Inferior parietal cortex (tissue), 1 donor: ENCODE data around the gene BRS3.
A peak's percentile ranks its signal among the peaks of the same experiment; 100 is the strongest.
"Not testable (repeated sequence)": the region's sequence is repeated elsewhere in the genome, so short reads cannot be mapped to it uniquely, and the experiment has no call there.

ENCODE experiments used
- DNase-seq: peaks from one replicate; pipeline ENCODE4 v3.0.0-alpha.2; 2016; ENCODE audit errors: extremely low spot score

Gene BRS3

DNA sequence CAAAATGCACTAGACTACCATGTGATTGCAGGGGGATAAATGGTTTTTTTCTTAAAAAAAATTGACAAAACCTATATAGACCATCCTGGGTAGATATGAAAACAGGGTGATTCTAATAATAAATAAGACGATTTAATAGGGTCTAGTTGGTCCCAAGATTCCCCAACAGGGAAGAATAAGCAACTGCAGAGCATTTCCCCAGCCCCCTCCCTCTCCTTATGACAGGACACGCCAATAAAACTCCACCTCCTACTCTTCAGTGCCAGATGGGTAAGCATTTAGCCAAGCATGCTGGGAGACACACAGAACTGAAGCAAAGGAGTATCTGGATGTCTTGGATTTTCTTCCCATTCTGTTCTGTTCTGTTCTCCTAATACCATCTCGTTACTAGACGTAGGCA, at the start of gene BRS3:
TSS of gene BRS3 (plus strand) at position 301 of the 400 bp plus-strand sequence. CDS start 168 bp downstream, outside the sequence.
- no peak for DNase-seq

- no peak for DNase-seq
These were observed 49.6 kb upstream of the BRS3 start for GRCh38 chrX:136438192-136438591.

DNA sequence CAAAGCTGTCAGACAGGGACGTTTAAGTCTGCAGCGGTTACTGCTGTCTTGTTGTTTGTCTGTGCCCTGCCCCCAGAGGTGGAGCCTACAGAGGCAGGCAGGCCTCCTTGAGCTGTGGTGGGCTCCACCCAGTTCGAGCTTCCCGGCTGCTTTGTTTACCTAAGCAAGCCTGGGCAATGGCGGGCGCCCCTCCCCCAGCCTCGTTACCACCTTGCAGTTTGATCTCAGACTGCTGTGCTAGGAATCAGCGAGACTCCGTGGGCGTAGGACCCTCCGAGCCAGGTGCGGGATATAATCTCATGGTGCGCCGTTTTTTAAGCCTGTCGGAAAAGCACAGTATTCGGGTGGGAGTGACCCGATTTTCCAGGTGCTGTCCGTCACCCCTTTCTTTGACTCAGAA, 42.1 kb upstream of the BRS3 start:
- not testable (repeated sequence) for DNase-seq

DNA sequence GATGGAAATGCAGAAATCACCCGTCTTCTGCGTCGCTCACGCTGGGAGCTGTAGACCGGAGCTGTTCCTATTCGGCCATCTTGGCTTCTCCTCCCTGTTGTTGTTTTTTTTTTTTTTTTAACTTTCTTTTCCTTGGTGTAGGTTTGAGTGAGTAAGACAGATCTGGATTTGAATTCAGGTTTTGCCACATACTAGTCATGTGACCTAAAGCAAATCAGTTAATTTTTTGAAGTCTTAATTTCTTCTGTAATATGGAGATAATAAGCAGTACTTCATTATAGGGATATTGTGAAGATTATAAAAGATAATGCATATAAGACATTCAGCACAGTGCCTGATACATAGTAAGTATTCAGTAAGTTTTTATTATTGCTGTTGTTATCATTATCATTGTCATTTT, 41.5 kb upstream of the BRS3 start:
- no peak for DNase-seq

GRCh38 chrX:136447308-136447707, 40.4 kb upstream of the BRS3 start:
- DNase-seq = no peak

GRCh38 chrX:136447968-136448367, 39.8 kb upstream of the BRS3 start:
- DNase-seq = no peak

DNA sequence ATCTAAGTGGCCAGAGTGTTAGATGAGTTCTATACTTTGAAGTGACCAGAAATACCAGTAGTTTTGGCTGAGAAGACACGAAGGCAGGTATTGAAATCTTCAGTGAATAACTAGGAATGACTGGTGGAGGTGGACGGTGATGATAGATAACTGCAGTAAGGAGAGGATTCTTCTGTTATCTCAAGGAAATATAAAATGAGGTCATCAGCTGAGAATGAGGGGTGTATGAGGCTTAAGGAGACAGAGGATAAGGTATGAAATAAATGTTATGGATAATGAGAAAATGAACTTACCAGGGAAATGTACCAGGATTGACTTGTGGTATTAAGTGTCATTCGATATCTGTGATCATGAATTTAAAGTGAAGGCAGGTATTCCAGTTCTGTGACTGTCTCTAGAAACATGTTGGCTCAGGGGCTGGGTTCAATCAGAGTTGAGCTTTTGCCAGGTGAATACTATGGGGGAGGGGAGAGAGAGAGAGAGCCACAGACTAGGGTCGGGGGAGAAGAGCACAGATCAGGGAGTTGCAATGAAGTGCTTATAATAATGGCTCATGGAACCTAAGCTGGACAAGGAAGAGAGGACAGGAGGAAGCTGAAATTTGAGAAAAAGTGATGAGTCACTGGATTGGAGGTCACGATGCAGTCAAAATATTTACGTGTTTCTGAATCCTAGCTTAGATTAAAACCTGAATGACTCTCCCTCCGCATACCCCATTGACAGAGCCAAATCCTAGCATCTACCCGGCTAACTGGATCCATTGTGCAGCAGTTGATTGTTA, 37.5 kb upstream of the BRS3 start:
- DNase-seq = no peak

DNA sequence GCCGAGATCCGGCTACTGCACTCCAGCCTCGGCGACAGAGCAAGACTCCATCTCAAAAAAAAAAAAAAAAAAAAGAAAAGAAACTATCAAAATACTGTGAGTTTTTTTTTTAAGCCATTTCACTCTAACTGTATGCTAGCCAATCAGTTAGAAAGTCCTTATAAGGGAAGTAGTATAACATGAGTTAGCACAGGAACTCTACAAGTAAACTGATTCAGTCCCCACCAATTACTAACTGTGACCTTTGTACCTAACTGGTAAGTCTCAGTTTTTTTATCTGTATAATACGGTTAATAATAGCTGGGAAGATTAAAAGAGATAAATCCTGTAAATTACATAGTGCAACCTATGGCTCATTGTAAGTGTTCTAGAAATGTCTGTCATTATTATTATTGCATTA, 35.1 kb upstream of the BRS3 start:
- DNase-seq = no peak

GRCh38 chrX:136453114-136453513, 34.6 kb upstream of the BRS3 start:
- DNase-seq = no peak

- DNase-seq = no peak
These were observed 34.0 kb upstream of the BRS3 start for GRCh38 chrX:136453771-136454170.

DNA sequence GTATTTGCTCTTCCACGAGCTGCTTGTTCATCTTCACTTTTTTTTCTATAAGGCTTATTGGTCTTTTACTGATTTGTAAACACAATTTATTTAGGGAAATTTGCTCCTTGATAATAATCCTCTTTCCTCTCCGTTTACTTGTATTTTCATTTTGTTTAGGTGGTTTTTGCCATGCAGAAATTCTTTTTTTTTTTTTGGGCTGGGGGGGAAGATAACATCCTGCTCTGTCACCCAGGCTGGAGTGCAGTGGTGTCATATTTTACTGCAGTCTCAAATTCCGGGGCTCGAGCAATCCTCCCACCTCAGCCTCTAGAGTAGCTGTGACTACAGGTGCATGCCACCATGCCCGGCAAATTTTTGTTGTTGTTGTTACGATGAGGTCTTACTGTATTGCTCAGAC, 31.6 kb upstream of the BRS3 start:
- no peak for DNase-seq

DNA sequence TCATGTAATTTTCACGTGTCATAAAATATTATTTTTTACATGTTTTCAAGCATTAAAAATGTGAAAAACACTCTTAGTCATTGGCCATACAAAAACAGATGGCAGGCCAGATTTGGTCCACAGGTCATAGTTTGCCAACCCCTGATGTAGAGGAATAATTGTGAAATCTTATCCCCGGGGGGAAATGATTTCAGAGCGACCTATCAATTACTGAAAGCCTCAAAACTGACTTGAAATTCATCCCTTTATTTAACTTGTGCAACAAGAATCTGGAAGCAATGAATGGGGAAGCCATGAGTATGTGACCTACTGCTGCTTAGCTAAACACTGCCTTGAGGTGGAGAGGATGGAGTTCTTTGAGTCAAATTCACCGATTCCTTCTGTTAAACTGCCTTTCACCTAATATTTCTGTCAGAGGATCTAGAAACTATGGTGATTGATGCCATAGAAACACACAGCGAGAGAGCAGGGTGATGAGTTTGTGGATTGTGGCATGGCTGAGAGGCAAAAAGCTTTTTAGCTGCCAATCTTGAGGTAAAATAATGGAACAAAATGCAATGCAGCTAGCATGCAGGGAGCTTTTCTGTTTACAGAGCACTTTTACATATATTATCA, 30.3 kb upstream of the BRS3 start:
- DNase-seq = no peak

GRCh38 chrX:136464589-136464988, 23.2 kb upstream of the BRS3 start:
- DNase-seq = no peak

GRCh38 chrX:136467303-136467702, 20.4 kb upstream of the BRS3 start:
- no peak for DNase-seq

- DNase-seq = no peak
These were observed 19.2 kb upstream of the BRS3 start for GRCh38 chrX:136468391-136469103.

DNA sequence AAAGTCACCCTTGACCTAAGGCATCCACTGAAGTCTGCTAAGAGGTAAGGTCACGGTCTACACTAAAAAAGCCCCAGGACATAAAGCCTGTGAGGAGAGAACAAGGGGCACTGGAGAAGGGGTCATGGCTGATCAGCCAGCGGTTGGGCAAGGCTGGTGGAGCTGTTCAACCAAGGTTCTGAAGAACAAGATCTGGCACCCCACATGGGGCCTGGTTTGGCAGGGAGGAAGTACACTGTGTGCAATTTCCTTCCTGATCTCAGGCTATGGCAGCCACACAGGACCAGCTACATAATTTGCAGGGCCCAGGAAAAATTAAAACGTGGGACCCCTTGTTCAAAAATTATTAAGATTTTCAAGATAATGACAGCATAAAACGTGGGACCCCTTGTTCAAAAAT, 14.1 kb upstream of the BRS3 start:
- DNase-seq = no peak

- DNase-seq = peak; percentile 3
These were observed 12.5 kb upstream of the BRS3 start for GRCh38 chrX:136475236-136475635.

DNA sequence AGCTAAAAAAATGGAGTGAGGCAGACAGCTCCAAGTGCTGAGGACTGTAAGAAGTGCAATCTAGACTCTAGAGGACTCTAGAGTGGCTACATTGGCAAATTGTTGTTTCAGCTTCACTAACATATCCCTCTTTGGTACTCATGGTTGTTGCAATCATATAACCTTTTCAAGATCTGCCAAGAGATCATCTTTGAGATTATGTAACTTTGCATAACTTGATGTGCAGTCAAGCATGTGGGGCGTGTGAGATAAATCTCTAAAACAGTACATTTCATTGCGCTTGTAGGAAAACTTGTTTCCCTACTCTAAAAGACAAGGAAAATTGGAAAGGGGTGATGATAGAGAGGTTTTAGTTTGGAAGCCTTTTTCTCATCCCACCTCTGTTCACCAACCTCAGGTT, 11.2 kb upstream of the BRS3 start:
- DNase-seq = no peak

GRCh38 chrX:136477026-136477425, 10.7 kb upstream of the BRS3 start:
- no peak for DNase-seq

DNA sequence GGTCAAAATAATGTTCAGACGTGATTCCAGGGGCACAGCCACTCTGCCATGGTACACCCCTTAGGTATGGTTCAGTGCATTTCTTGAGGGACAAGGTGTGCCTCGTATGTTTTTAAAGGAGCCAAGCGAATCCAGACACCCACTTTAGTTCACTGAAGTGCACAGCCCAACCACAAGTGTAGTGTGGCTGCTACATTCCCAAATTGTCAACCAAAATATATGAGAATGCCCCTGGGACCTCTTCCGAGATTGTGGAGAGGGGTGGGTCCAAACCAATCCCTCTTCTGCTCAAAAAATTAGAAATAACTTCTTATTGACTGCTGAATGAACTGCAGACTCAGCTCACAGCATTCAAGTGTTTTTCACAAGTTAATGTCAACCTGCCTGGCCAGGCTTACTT, 7.4 kb upstream of the BRS3 start:
- DNase-seq = no peak

GRCh38 chrX:136488706-136489105, 959 bp downstream of the BRS3 start:
- DNase-seq = no peak

DNA sequence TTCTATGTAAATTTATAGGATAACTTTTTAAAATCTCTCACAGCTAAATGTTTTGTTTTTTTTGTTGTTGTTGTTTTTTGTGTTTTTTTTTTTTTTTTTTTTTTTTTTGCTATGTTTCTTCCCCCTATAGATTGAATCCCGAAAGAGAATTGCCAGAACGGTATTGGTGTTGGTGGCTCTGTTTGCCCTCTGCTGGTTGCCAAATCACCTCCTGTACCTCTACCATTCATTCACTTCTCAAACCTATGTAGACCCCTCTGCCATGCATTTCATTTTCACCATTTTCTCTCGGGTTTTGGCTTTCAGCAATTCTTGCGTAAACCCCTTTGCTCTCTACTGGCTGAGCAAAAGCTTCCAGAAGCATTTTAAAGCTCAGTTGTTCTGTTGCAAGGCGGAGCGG, 4.1 kb downstream of the BRS3 start:
- no peak for DNase-seq

DNA sequence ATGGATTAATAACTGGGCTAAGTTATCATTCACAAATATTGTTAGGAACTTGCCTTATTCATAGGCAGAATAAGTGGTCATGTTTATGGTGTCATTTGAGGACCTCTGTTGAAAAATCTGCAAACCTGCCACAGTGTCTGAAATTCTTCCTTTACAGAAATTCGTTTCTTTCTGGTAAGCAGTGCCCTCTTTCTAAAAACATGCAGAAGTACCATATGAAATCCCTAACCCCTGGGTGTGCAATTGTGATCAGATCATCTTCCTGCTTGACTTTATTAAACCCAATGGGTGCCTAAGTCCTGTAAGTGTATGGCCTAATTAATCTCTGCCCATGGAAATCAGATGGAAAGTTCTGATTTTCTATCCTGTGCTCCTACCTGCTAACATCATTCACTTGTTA, 5.3 kb downstream of the BRS3 start:
- DNase-seq = no peak
